H9 (cell line): ENCODE data around the gene NINL. TPM values are rescaled to one million over a fixed set of nuclear protein-coding genes. Genes with fewer than 3 reads are reported as not detected.

ENCODE experiments used
- DNase-seq: peaks from one replicate; pipeline ENCODE4 v3.0.0-alpha.2; 2017
- H2AFZ ChIP-seq: one replicate; pipeline ENCODE4 v1.6.1; 2013; ENCODE audit warnings: mild to moderate bottlenecking, low read length, control low read depth, moderate library complexity
- H2AK5ac ChIP-seq: 2 replicates; pipeline ENCODE4 v1.6.1; 2013; ENCODE audit warnings: low read length, control low read depth, mixed read lengths; ENCODE audit not compliant: insufficient read length
- H2BK120ac ChIP-seq: one replicate; pipeline ENCODE4 v1.6.1; 2013; ENCODE audit warnings: low read depth, mild to moderate bottlenecking, low read length, control low read depth, inconsistent platforms; ENCODE audit not compliant: poor library complexity, severe bottlenecking
- H2BK12ac ChIP-seq: 2 replicates; pipeline ENCODE4 v1.6.1; 2013; ENCODE audit warnings: low read length, control low read depth, mixed read lengths, low read depth; ENCODE audit not compliant: insufficient read length
- H2BK15ac ChIP-seq: 2 replicates; pipeline ENCODE4 v1.6.1; 2013; ENCODE audit warnings: low read depth, low read length, control low read depth
- H2BK20ac ChIP-seq: one replicate; pipeline ENCODE4 v1.6.1; 2013; ENCODE audit warnings: low read depth, mild to moderate bottlenecking, low read length, control low read depth, inconsistent platforms; ENCODE audit not compliant: poor library complexity, severe bottlenecking
- H2BK5ac ChIP-seq: 2 replicates; pipeline ENCODE4 v1.6.1; 2013; ENCODE audit warnings: low read length, control low read depth, mixed read lengths; ENCODE audit not compliant: insufficient read length
- H3K14ac ChIP-seq: 2 replicates; pipeline ENCODE4 v1.6.1; 2013; ENCODE audit warnings: low read length, control low read depth; ENCODE audit not compliant: insufficient read depth
- H3K18ac ChIP-seq: 2 replicates; pipeline ENCODE4 v1.6.1; 2013; ENCODE audit warnings: low read depth, mild to moderate bottlenecking, mixed read lengths, low read length, control low read depth; ENCODE audit not compliant: insufficient read length
- H3K23ac ChIP-seq: 2 replicates; pipeline ENCODE4 v1.6.1; 2013; ENCODE audit warnings: low read length, control low read depth, mixed read lengths, low read depth; ENCODE audit not compliant: insufficient read length
- H3K23me2 ChIP-seq: 2 replicates; pipeline ENCODE4 v1.6.1; 2013; ENCODE audit warnings: low read depth, mild to moderate bottlenecking, mixed read lengths, low read length, control low read depth; ENCODE audit not compliant: insufficient read length, poor library complexity, severe bottlenecking
- H3K27ac ChIP-seq: 2 replicates; pipeline ENCODE4 v1.5.1; 2013; ENCODE audit warnings: low read length, control low read depth, mixed read lengths, low read depth; ENCODE audit not compliant: insufficient read length
- H3K27me3 ChIP-seq: 2 replicates; pipeline ENCODE4 v1.6.1; 2013; ENCODE audit warnings: low read length, control low read depth, inconsistent platforms; ENCODE audit not compliant: insufficient read depth
- H3K4ac ChIP-seq: 2 replicates; pipeline ENCODE4 v1.6.1; 2013; ENCODE audit warnings: low read depth, mild to moderate bottlenecking, control low read depth, inconsistent platforms, low read length, moderate library complexity
- H3K4me1 ChIP-seq: 2 replicates; pipeline ENCODE4 v1.6.1; 2013; ENCODE audit warnings: low read length, control low read depth, inconsistent platforms; ENCODE audit not compliant: insufficient read depth
- H3K4me2 ChIP-seq: 2 replicates; pipeline ENCODE4 v1.6.1; 2013; ENCODE audit warnings: low read length, control low read depth, mixed read lengths; ENCODE audit not compliant: insufficient read length, insufficient read depth
- H3K56ac ChIP-seq: 2 replicates; pipeline ENCODE4 v1.6.1; 2013; ENCODE audit warnings: low read depth, mild to moderate bottlenecking, mixed read lengths, low read length, control low read depth; ENCODE audit not compliant: insufficient read length
- H3K79me1 ChIP-seq: 2 replicates; pipeline ENCODE4 v1.6.1; 2013; ENCODE audit warnings: low read depth, mild to moderate bottlenecking, moderate library complexity, low read length, control low read depth, inconsistent platforms; ENCODE audit not compliant: insufficient read depth, poor library complexity, severe bottlenecking
- H3K79me2 ChIP-seq: 2 replicates; pipeline ENCODE4 v1.6.1; 2013; ENCODE audit warnings: low read length, control low read depth, inconsistent platforms; ENCODE audit not compliant: insufficient read depth
- H3K9ac ChIP-seq: 2 replicates; pipeline ENCODE4 v1.6.1; 2013; ENCODE audit warnings: low read length, control low read depth, mixed read lengths; ENCODE audit not compliant: insufficient read length; ENCODE audit errors: extremely low read depth
- H3K9me3 ChIP-seq: one replicate; pipeline ENCODE4 v1.6.1; 2013; ENCODE audit warnings: low read depth, low read length, inconsistent platforms; ENCODE audit not compliant: control insufficient read depth
- H3T11ph ChIP-seq: one replicate; pipeline ENCODE4 v1.6.1; 2013; ENCODE audit warnings: mild to moderate bottlenecking, low read length, control low read depth, inconsistent platforms
- H4K20me1 ChIP-seq: one replicate; pipeline ENCODE4 v1.6.1; 2013; ENCODE audit not compliant: control insufficient read depth, insufficient read length, insufficient read depth
- H4K5ac ChIP-seq: 2 replicates; pipeline ENCODE4 v1.6.1; 2013; ENCODE audit warnings: low read depth, mild to moderate bottlenecking, mixed read lengths, low read length, control low read depth; ENCODE audit not compliant: insufficient read length
- H4K8ac ChIP-seq: replicated peaks from 2 replicates; pipeline ENCODE4 v1.6.1; 2013; ENCODE audit warnings: low read length, control low read depth, mixed read lengths, low read depth; ENCODE audit not compliant: insufficient read length
- H4K91ac ChIP-seq: 2 replicates; pipeline ENCODE4 v1.6.1; 2013; ENCODE audit warnings: low read depth, mild to moderate bottlenecking, moderate library complexity, mixed read lengths, low read length, control low read depth; ENCODE audit not compliant: insufficient read length
- H3K27ac Mint-ChIP-seq, 3 experiments: 2 replicates in 2 of 3; 3 replicates in 1 of 3; pipeline ENCODE4 v1.8.0; 2020 to 2021; ENCODE audit warnings: mixed read lengths in 3 of 3, mild to moderate bottlenecking in 1 of 3, moderate library complexity in 1 of 3
- H3K27me3 Mint-ChIP-seq: 2 replicates; pipeline ENCODE4 v1.8.0; 2021; ENCODE audit warnings: low read depth, mild to moderate bottlenecking, moderate library complexity, mixed read lengths
- H3K36me3 Mint-ChIP-seq, 3 experiments: 2 replicates in 2 of 3; 3 replicates in 1 of 3; pipeline ENCODE4 v1.8.0; 2020 to 2021; ENCODE audit warnings: low read depth in 3 of 3, mixed read lengths in 3 of 3; ENCODE audit not compliant: insufficient read depth in 1 of 3
- H3K4me1 Mint-ChIP-seq, 2 experiments: 2 replicates each; pipeline ENCODE4 v1.8.0; 2020; ENCODE audit warnings: mixed read lengths in 2 of 2
- H3K4me3 Mint-ChIP-seq, 2 experiments: 2 replicates in 1 of 2; 3 replicates in 1 of 2; pipeline ENCODE4 v1.8.0; 2020 to 2021; ENCODE audit warnings: mild to moderate bottlenecking in 2 of 2, mixed read lengths in 2 of 2, moderate library complexity in 1 of 2
- H3K9me3 Mint-ChIP-seq, 2 experiments: 2 replicates in 1 of 2; 3 replicates in 1 of 2; pipeline ENCODE4 v1.8.0; 2020; ENCODE audit warnings: mild to moderate bottlenecking in 2 of 2, mixed read lengths in 2 of 2, moderate library complexity in 1 of 2
- WGBS: extraction: QIAGEN DNeasy Blood & Tissue Kit; methylation state at CpG from one replicate; pipeline ENCODE4 v1.1.7; 2013; ENCODE audit warnings: missing lambda C conversion rate, low lambda C conversion rate, mixed read lengths; ENCODE audit not compliant: insufficient read length; ENCODE audit errors: extremely low coverage; 5-methylcytosine and 5-hydroxymethylcytosine counted together
- total RNA-seq: library from RNA; stranded (reverse); gene quantifications from 2 replicates; pipeline ENCODE4 v1.2.1, GENCODE V29; 2021
- TF ChIP-seq, protein P1 (sequence below): fragments of 200-600 bp; sonication (generic); conservative IDR thresholded peaks from 3 replicates; pipeline ENCODE4 v1.8.0; 2021; ENCODE audit warnings: antibody characterized with exemption, mild to moderate bottlenecking

Gene NINL
- total RNA-seq, 1 experiment from 2014 or later, result 34.3 TPM

GRCh38 chr20:25480156-25480555 is 105.2 kb downstream of the NINL start:
- TF ChIP-seq, protein P1, sequence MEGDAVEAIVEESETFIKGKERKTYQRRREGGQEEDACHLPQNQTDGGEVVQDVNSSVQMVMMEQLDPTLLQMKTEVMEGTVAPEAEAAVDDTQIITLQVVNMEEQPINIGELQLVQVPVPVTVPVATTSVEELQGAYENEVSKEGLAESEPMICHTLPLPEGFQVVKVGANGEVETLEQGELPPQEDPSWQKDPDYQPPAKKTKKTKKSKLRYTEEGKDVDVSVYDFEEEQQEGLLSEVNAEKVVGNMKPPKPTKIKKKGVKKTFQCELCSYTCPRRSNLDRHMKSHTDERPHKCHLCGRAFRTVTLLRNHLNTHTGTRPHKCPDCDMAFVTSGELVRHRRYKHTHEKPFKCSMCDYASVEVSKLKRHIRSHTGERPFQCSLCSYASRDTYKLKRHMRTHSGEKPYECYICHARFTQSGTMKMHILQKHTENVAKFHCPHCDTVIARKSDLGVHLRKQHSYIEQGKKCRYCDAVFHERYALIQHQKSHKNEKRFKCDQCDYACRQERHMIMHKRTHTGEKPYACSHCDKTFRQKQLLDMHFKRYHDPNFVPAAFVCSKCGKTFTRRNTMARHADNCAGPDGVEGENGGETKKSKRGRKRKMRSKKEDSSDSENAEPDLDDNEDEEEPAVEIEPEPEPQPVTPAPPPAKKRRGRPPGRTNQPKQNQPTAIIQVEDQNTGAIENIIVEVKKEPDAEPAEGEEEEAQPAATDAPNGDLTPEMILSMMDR, result no peak
- no peak overlapping the region for H3T11ph ChIP-seq
- no peak overlapping the region for H4K8ac ChIP-seq
- no peak overlapping the region for H2BK5ac ChIP-seq
- no peak overlapping the region for H3K4me2 ChIP-seq
- H3K4me1 ChIP-seq, result no peaks in the 10 kb centered on the region
- no peak overlapping the region for H3K56ac ChIP-seq
- H3K79me2 ChIP-seq, result no peaks in the 10 kb centered on the region
- H3K4ac ChIP-seq, result no peak overlapping the region
- Mint-ChIP-seq H3K27ac (peak overlapping the region in 2 of 3 experiments; percentile 23 to 70; a peak in 2 of 7 replicates), H3K4me1 (peaks cover 0 to 7% of the 10 kb centered on the region in 2 experiments; a peak in 2 of 4 replicates), H3K9me3 (no peaks in the 10 kb centered on the region; a peak in 1 of 5 replicates), H3K4me3 (no peak overlapping the region), H3K36me3 (peaks cover 50 to 72% (median 71%) of the 10 kb centered on the region in 3 experiments), H3K27me3 (no peaks in the 10 kb centered on the region)
- no peak overlapping the region for H2BK120ac ChIP-seq
- no peaks in the 10 kb centered on the region for H3K9me3 ChIP-seq
- no peaks in the 10 kb centered on the region for H4K20me1 ChIP-seq
- H3K18ac ChIP-seq, result no peak overlapping the region
- no peak for DNase-seq
- no peaks in the 10 kb centered on the region for H3K27me3 ChIP-seq
- no peak overlapping the region for H2BK12ac ChIP-seq
- H2AFZ ChIP-seq, result no peak overlapping the region
- H2AK5ac ChIP-seq, result no peak overlapping the region
- no peak overlapping the region for H3K27ac ChIP-seq
- no peak overlapping the region for H3K23ac ChIP-seq
- no peaks in the 10 kb centered on the region for H3K23me2 ChIP-seq
- no CpG with 5 or more reads among the region's 7 CpGs for WGBS
- H3K79me1 ChIP-seq, result no peaks in the 10 kb centered on the region
- no peak overlapping the region for H3K14ac ChIP-seq
- H2BK15ac ChIP-seq, result no peak overlapping the region
- H4K91ac ChIP-seq, result no peak overlapping the region
- H4K5ac ChIP-seq, result no peak overlapping the region
- no peak overlapping the region for H2BK20ac ChIP-seq
- H3K9ac ChIP-seq, result no peak overlapping the region
